ENCODE data around the gene SHQ1.
"Not testable (repeated sequence)": the region's sequence is repeated elsewhere in the genome, so short reads cannot be mapped to it uniquely, and the experiment has no call there.

Gene SHQ1

DNA sequence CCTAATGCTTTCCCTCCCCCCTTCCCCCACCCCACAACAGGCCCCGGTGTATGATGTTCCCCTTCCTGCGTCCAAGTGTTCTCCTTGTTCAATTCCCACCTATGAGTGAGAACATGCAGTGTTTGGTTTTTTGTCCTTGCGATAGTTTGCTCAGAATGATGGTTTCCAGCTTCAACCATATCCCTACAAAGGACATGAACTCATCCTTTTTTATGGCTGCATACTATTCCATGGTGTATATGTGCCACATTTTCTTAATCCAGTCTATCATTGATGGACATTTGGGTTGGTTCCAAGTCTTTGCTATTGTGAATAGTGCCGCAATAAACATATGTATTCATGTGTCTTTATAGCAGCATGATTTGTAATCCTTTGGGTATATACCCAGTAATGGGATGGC is 137.8 kb downstream of the SHQ1 start:
- not testable (repeated sequence) for DNase-seq

DNA sequence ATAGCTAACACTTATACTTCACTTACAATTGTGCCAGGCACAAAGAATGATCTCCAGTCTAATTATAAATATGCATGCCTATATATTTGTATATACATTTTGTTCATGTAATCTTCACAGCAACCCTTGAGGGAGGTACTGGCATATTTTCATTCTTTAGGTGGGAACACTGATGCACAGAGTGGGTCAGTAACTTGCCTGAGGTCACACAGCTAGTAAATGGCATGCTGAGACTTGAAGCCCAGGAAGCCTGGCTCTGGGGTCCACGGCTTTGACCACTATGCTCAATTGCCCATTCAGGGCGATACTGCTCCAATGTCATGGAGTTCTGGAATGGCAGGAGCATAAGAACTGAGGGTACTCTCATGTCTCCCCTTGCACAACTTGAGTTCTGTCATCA is 139.8 kb downstream of the SHQ1 start:
- no peak for DNase-seq

DNA sequence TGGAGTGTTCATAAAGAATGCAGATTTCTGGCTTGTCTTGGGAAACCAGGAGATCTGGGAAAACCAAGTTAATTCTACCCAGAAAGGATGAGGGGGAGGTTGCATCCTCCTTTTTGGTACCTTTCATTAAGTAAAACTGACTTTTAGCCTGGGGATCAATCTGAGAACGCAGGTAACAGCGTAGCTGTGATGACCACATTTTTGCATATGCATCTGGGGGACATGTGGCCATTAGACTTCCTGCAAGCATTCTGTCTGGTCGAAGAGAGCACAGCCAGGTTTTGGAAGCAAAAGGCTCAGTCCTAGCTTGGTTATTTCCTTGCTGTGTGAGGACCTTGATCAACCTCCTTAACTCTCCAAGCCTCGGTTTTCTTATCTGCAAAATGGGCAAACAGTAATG is 145.2 kb downstream of the SHQ1 start:
- DNase-seq, result no peak

DNA sequence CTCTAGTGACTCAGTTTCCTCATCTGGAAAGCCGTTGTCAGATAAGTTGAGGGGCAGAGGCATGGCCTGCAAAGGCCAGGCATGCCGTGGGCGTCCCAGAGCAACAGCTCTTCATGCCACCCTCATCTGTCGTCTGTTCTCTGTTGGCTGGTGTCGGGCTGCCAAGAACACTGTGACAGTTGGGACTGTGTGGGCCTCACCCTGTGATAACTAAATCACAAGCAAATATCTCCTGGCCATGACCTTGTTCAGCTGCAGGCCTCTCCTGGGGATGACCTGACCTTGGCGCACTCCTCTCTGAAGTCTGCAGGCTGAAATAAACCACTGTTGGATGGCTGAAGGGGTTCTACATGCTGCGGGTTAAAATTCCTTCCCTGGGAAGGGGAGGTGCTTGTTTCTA is 145.9 kb downstream of the SHQ1 start:
- DNase-seq, result no peak

DNA sequence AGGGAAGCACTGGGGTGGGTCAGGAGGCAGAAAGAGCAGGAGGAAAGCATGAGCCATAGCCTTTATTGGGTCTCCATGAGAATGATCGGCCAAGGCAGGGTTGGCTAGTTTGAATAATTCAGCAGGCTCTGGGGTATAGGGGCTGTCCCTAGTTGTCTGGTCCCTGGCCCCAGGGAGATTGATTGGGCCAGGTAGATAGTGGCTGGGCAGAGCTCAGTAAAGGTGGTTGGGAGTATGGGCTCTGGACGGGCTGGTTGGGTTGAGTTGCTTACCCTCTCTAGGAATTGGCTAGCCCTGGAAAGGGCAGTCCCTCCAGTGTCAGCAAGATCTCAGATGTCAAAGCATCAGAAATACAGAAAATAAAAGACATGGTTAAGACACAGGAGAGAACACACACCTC is 148.1 kb downstream of the SHQ1 start:
- DNase-seq, result no peak

DNA sequence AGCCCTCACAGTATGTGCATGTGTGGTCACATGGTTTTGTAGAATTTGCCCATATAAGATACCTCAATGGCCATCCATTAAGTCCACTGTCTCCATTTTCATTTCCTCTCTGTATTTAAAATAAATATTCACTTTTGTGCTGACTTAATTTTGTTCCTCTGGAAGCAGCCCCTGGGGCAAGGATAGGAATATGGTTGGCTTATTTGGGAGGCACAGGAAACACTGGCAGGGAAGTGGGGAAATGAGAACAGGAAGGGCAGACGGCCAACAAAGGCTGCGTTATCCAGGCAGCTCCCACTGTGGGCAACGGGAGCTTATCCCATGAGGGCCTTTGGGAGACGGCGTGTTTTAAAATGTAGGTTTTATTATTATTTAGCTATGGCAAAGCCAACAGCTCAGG is 148.6 kb downstream of the SHQ1 start:
- no peak for DNase-seq

All from inflammatory macrophage (primary cell).